ENCODE results near the gene ARHGAP20.
"Not testable (repeated sequence)": the region's sequence is repeated elsewhere in the genome, so short reads cannot be mapped to it uniquely, and the experiment has no call there.

The ARHGAP20 gene

DNA sequence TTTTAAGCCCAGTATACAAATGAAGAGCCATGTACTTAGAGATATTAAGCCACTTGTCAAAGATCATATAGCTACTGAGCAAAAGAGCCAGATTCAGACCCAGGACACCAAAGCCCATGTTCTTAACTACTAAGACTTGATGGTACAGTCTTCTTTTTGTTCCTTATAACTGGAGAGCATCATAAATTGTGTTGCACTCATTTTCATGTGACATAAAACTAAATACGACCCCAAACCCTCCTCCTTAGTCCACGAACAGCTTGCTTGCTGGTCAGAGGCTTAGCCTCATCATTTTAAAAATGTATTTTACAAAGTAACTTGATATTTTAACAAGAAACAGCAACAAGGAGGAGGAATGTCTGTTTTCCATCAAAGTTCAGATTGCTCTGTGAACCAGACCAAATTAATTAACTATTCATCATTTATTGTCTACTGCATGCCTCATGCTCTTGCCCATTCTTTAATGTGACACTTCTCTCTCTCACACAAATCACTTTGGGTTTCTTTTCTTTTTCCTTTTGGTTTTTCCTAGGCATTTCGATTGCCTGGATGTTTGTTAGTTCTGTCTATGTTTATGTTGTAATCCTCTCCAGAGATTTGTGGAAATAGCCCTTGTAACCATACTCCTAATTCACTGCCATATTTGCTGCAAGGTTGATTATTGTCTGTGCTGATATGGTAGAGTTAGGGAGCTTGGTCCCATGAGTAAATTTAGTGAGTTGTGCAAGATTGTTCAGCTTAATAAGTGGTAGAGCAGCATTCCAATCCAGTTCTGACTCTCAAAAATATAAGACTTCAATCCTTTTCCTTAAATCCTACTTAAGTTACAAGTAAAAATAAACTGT lies 8.4 kb upstream of the ARHGAP20 start:
- DNase-seq (ENCODE audit: low read depth) = peak; percentile 87

- DNase-seq (ENCODE audit: low read depth) = peak; percentile 22
Observed at GRCh38 chr11:110716361-110716760, 4.1 kb upstream of the ARHGAP20 start.

GRCh38 chr11:110715541-110715940 lies 3.3 kb upstream of the ARHGAP20 start:
- peak; percentile 49 for DNase-seq (ENCODE audit: low read depth)

- no peak for DNase-seq (ENCODE audit: low read depth)
Observed at GRCh38 chr11:110713449-110713776, 1.2 kb upstream of the ARHGAP20 start.

DNA sequence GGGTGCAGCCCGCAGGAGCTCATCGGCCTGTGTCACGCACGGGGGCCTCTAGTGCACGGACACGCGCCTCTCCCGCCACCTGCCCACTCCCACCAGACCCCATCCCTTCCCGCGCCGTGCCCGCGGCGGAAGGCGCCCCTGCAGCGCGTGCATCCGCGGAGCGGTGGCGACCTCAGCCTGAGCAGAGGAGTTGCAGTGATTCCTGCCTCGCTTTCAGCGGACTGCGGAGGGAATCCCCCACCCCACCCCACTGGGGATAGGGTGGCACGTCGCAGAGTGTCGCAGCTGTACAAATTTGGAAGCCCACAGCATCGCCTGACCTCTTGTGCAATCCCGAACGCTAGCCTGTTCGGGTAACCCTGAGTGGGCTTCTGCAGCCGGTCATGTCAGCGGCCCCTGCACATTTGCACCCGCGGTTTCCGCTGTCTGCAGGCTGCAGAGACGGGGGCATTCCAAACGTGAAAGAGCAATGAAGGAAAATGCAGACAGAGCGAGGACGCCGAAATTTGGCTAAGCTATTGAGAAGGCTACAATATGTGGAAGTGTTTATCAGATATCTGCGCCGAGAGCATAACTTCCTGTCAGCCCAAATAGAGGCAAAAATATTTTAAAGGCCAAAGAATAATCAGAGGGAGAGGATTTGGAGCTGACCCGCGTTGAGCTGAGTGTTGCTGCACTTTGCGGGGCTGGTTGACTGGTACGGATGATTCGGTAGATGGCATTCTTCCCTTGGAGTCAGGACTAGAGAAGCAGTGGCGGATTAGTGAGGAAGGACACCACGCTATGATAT lies 617 bp upstream of the ARHGAP20 start:
- peak; percentile 62 for DNase-seq (ENCODE audit: low read depth)

GRCh38 chr11:110711448-110711775 lies 825 bp downstream of the ARHGAP20 start:
- no peak for DNase-seq (ENCODE audit: low read depth)

DNA sequence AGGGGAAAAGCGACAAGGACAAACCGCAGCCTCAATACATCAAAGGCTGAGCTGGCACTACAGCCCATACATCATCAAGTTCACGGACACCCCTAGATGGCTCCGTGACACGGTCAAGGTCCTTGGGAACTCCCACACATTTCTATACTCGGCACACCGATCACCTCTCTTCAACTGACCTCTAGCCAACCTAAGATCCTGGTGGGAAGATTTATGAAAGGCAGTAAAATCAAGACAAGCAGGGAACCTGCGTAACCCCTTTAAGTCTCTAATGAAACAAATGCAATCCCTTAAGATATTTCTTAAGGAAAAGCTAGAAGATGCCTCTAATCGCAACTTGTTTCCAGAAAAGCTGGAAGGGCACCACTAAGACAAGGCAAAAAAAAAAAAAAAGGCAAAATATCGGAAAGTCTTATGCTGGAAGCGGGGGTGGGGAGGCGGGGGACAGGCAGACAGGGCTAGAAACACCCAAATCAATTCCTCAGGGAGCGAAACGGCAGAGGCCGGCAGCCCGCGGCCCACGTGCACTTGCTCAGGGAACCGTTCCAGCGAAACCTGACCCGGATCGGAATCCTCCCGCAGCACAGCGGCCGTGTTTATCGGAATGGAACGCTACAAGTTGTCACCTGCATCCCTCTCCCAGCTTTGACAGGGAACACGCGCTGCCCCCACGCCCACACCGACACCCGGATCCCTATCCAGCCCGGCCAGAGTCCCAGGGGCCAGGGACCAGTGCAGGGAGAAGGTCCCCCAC lies 1.4 kb downstream of the ARHGAP20 start:
- DNase-seq (ENCODE audit: low read depth) = peak; percentile 15

DNA sequence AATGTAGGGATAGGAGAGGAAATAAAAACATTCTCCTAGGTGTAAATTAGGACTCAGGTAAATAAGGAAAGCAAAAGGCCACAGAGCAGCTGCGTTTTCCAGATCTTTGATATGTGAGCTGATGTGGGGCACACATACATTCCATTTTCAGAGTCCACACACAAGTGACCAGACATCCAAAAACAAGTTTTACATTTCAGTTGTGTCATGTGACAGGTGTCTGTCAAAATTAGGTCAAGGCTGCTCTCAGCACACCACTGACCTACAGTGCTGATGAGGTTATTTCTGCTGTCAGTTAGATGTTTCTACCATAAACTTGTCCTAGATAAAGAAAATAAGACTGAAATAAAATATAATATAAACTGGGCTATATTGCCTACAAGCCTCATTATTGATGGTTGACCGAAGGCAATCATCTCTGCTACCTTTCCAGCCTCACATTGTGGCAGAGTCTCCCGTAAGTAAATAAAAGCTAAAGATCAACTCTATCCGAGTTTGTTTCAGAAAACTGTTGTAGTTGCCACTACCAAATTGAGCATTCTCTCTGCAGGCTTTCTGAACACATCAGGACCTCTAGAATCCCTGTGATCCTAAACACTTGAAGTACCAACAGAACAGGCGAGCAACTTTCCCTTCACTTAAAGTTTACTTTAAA lies 7.9 kb downstream of the ARHGAP20 start:
- no peak for DNase-seq (ENCODE audit: low read depth)

DNA sequence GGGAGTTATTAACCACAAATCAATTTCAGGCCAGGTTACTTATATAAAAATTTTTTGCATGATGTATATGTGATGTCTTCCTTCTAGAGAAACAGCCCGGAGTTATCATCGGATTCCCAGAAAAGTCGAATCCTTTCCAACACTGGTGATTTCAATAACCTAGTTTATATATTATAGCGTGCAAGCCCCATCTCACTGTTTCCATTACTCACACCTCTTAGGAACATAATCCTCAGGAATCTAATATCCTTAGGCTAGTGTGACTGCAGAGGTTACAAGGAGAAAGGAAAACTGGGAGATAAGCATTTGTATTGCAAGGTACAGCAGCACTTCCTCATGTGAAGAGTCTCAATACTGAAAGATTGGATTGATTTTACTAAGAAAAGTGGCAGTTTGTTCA lies 20.3 kb downstream of the ARHGAP20 start:
- DNase-seq (ENCODE audit: low read depth) = no peak

DNA sequence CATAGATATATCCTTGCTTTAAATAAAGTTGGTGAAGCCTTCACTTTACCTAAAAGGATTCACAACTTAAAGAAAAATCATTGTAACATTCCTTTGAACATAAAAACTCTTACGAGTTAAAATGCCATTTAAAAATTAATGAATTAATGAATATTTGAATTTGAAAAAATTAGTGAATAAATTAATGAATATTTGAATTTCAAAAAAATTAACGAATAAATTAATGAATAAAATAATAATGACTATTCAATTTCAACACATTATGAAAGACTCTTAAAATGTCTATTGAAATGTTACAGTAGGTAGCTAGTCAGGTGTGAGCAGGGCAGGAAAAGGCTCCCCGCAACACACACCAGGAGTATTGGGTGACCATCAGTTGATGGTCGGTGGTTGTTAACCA lies 22.9 kb downstream of the ARHGAP20 start:
- no peak for DNase-seq (ENCODE audit: low read depth)

DNA sequence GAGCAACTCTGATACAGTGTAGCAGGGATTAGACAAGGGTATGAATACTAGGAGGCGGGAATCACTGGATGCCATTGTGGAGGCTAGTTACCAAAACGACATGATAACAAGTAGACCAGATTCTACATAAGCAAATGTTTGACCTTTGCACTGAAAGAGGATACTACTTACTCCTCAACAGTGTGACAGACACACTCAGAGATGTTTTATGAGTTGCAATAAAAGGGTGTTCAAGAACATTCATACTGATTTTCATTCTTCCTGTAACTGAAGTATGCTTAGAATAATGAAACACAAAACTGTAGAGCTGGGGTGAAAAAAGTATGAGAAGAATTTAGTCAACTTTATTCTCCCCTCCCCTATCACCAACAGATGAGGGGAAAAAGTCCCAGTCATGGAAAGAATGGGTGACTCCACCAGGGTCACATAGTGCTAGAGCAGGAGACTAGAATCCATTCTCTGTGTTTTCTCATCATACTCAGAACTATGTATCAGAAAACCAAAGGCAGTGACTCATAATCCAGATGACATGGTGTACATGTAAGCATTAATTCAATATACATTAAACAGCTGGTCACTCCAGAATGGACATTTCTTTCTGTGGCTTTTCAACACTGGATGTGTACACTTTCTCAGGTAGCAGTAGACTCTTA lies 32.8 kb downstream of the ARHGAP20 start:
- DNase-seq (ENCODE audit: low read depth) = no peak

DNA sequence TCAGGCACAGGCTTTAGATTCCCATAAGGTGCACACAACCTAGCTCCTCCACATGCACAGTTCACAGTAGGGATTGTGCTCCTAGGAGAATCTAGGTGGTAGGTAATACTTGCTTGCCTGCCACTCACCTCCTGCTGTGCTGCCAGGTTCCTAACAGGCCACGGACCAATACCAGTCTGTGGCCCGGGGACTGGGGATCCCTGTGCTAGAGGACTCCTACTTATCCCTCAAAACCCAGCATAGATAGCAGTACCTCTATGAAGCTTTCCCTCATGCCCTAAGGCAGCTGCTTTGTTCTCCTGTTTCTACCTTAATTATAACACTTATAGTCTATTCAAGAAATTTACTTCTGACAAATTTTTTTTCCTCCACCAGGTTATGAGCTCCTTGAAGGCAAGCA lies 36.7 kb downstream of the ARHGAP20 start:
- DNase-seq (ENCODE audit: low read depth) = no peak

DNA sequence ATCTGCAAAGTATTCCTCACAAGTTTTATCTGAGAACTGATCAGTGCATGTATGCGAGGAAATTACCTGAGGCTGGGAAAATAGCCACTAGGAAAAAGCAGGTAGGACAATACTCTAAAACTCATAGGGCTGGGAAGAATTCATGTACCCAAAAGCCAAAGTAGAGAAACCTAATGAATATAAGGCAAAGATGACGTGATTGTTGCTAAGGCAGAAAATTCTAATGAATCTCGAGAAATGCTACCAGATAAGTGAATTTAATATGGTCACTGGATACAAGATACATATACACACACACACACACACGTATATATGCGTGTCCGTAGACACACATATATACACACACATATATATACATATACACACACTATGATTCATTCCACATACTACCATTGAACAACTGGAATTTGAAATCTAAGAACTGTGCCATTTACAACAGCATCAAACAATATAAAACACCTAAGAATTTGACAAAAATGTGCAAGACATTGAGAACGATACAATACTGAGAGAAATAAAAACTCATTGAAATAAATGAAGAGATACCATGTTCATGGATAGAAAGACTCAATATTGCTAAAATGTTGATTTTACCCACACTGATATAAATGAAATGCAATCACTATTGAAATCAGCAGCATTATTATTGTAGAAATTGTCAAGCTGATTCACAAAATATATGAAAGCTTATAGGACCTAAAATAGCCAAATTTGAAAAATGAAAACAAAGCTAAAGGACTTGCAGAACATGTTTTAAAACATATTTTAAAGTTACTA lies 46.4 kb downstream of the ARHGAP20 start:
- no peak for DNase-seq (ENCODE audit: low read depth)

DNA sequence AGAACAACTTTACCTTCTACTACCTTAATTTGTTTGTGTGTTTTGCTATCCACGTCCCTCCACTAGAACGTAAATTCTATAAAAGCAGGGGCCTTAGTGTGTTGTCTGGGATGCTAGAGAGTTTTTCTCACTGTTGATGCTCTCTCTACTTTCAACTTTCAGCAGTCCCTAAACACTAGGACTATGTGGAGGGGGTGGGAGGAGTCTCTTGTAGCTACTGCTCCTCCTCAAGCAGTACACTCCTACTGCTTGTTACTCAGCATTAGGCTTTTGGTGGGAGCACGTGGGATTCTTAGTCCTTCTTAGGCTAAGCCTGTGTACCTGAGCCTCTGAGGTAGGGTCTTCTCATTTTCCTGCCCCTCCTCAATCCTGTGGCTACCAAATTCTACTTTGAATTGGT lies 56.3 kb downstream of the ARHGAP20 start:
- DNase-seq (ENCODE audit: low read depth) = no peak

GRCh38 chr11:110654456-110654855 lies 57.8 kb downstream of the ARHGAP20 start:
- DNase-seq (ENCODE audit: low read depth) = peak; percentile 35

- no peak for DNase-seq (ENCODE audit: low read depth)
Observed at GRCh38 chr11:110645253-110645652, 67.0 kb downstream of the ARHGAP20 start.

GRCh38 chr11:110634370-110634769 lies 77.9 kb downstream of the ARHGAP20 start:
- no peak for DNase-seq (ENCODE audit: low read depth)

GRCh38 chr11:110631551-110631950 lies 80.7 kb downstream of the ARHGAP20 start:
- DNase-seq (ENCODE audit: low read depth) = no peak

DNA sequence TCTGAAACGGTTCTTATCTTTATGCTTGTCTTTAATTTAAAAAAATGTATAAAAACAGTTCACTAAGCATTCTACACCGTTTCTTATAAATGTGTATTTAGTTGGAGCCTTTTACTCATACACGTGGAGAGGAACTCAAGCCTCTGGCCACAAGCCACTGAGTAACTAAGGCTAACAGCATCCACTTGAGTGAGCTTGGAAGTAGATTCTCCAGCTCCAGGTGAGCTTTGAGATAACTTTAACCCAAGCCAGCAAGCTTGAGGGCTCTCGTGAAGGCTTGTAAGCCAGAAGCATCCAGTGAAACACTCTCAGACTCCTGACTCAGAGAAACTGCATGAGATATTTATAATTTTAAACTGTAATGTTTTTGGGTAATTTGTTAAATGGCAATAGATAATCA lies 82.6 kb downstream of the ARHGAP20 start:
- DNase-seq (ENCODE audit: low read depth) = no peak

DNA sequence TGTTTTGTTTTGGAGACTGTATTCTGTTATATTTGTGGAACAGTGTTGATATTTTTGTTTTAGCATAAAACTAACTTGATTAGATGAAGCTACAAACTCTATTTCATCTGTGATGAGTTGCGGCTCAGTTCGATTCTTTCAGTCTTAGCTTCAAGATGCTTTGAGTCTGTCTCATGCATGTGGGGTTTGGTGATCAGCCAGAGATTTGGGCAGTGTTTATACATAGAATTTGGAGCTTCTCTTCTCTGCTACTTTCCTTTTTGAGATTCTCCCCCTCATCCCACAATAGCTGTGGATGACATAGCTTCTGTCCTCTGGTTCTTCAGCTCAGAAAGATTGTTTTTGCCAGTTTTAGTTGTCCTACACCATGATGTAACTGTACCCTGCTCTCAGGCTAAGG lies 90.4 kb downstream of the ARHGAP20 start:
- DNase-seq (ENCODE audit: low read depth) = peak; percentile 22

- DNase-seq (ENCODE audit: low read depth) = not testable (repeated sequence)
Observed at GRCh38 chr11:110619366-110619765, 92.9 kb downstream of the ARHGAP20 start.

Data from fibroblast of gingiva (primary cell).